ENCODE measurements around the gene OR10A6. TPM values are rescaled to one million over a fixed set of nuclear protein-coding genes. Genes with fewer than 3 reads are reported as not detected.

OR10A6 gene
- polyA plus RNA-seq, 3 donors = not detected

DNA sequence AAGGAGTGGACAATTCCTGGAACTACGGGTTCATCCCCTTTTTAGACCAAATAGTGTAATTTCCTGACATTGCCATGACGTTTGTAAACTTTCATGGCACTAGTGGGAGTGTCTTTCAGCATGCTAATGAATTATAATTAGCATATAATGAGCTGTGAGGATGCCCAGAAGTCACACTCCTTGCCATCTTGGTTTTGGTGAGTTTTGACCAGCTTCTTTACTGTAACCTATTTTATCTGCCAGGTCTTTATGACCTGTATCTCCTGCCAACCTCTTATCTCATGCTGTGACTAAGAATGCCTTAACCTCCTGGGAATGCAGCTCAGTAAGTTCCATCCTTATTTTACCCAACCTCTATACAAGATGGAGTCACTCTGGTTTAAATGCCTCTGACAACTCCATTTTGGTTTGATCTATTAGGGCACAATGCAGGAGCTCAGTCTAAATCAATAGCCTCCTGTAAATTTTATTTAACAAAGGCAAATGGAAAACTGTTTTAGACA, 20.7 kb downstream of the OR10A6 start:
- no peak for DNase-seq (ENCODE audit: low read depth in 3 of 3, low spot score in 2 of 3)

DNA sequence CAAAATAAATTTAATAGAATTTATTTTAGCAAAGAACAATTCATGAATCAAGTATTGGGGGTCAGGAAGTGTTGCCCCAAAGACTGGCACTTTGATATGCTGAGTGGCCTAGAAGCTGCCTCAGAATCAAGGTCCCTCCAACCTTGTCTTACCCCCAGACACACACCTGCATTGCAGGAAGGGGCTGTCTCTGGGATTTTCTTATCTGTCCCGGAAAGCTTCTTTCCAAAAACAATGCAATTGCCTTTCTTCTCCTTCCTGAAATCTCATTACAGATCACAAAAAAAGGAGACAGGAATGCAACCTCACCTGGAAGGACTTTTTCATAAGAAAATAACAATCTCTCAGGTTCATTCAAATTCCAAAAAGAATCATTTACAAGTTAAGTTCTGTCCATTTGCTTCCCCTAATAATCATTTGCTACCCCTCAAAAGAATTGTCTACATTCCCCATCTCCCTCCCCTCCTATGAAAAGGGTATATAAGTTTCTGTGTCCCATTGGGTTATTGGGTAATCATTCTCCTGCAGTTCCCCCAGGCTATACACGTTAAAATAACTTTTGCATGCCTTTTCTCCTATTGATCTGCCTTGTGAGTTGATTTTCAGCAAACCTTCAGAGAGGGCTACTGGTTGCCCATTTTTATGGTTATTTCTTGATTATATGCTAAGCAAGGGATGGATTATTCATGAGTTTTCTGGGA, 21.3 kb downstream of the OR10A6 start:
- DNase-seq (ENCODE audit: low read depth in 3 of 3, low spot score in 2 of 3) = no peak

DNA sequence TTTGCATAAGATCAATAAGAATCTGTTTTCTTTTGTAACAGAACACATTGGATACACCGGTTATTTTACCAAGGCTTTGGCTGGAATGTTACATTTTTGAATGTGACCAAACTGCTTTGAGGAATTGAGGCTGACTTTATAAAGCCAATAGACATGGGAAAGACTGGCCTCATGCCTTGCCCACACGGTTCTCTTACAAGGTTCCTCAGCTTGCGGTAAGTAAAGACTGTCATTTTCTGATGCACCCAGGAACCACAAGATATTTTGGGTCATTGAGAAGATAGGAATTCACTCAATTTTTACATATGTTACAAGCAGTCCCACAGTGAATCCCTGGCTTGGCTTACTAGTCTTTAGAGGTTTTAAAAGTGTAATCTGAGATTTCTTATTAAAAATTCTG, 23.9 kb downstream of the OR10A6 start:
- no peak for DNase-seq (ENCODE audit: low read depth in 3 of 3, low spot score in 2 of 3)

DNA sequence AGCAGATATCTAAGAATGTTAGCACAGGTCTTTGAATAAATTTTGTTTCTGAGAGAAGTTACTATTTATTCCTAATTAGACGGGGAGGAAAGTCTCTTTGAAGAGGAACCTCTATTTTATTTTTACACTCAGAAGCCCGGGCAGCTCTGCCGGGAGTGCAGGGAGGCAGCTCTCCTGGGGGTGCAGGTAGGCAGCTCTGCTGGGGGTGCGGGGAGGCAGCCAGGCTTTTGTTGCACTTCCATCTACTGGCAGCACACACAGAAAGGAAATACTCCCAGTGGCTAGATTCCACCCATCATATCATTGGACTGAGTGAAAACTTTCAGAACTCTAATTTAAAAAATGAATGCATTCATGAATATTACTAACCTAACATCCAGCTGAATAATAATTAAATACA, 24.6 kb downstream of the OR10A6 start:
- no peak for DNase-seq (ENCODE audit: low read depth in 3 of 3, low spot score in 2 of 3)

DNA sequence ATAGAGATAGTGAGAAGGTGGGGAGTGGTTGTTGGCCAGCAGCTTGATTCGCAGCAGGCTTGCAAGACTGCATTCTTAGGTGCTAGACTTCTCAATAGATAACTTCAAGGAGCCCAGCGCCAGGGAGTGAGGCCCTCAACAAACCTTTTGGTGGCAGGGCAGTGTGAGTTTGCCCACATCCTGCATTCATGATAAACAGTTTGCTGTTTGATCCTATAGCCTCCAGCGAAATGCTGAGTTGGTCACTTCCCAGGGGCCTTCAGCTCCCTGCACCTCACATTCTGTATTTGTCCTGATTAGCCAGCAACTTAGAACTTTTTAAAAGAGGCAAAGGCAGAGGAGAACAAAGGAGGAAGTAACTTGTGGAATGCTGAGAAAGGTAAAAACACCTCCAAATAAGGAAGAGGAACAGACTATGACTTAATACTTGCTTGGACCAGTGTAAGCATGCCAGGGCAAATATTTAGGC, 25.1 kb downstream of the OR10A6 start:
- DNase-seq (ENCODE audit: low read depth in 3 of 3, low spot score in 2 of 3) = no peak

DNA sequence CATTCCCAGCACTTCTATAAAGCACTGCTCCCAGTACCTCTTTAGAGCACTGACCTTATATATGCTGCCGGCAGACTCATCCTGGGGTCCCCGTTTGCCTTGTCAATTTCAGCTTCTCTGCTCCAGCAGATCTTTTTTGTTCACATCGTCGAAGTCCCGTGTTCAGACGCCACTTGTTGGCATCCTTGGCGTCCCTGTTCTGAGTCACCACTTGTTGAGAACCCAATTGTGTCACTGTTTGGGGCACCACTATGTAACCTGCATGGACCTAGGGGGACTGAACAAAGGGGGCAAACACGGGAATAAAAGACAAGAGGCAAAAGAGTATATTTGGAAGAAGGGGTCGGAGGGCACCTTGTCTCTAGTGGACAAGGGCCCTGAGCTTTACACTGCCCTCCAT, 25.5 kb downstream of the OR10A6 start:
- no peak for DNase-seq (ENCODE audit: low read depth in 3 of 3, low spot score in 2 of 3)

DNA sequence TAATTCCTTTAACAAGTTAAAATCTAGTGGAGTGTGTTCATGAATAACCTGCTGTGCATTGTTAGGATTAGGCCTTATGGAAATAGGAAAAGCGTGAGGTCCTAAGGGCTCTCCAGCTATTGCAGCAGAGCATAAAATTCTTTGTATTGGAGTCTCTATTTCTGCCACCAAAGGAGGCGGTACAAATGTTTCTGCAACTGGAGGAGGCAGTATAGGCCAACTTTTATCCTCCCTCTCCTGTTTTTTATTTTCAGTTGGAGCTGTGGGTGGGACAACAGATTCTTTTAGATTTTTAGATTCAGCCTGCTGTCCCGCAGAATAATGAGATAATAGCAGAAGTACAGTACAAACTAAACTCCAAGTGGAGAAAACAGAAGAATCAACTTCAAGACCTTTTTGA, 26.2 kb downstream of the OR10A6 start:
- DNase-seq (ENCODE audit: low read depth in 3 of 3, low spot score in 2 of 3) = no peak

DNA sequence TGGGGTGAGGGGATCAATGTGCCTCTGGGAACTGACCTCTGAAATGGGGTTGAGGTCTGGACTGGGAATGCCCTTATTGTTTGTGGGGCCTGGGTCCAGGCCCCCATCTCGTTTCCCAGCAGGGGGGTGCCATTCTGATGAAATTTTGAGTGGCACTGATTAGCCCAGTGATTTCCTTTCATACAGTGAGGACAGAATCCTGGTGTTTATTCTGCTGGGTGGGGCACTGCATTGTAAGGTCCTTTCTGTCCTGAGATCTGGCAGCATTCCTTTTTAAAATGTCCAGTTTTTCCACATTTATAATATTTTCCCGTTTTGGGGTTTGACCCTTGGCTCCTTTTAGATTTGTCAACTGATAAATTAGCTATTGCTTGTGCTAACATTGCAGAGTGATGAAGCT, 27.1 kb downstream of the OR10A6 start:
- no peak for DNase-seq (ENCODE audit: low read depth in 3 of 3, low spot score in 2 of 3)

DNA sequence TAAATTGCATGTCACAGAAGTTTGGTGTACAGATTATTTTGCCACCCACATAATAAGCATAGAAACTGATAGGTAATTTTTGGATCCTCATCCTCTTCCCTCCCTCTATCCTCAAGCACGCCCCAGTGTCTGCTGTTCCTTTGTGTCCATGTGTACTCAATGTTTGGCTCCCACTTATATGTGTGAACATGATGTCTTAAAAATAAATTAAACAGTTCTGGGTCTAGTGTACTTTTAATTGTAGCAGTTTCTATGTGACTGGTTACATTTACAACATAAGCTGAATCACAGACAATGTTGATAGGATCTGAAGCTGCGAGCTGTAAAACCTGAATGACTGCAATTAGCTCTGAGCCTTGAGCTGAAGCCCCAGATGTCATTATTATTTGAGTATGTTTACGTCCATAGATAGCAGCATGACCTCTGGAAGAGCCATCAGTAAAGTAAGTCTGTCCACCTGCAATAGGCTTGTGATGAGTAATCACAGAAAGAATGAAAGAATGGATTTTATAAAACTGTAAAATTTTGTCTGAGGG, 29.7 kb downstream of the OR10A6 start:
- no peak for DNase-seq (ENCODE audit: low read depth in 3 of 3, low spot score in 2 of 3)

DNA sequence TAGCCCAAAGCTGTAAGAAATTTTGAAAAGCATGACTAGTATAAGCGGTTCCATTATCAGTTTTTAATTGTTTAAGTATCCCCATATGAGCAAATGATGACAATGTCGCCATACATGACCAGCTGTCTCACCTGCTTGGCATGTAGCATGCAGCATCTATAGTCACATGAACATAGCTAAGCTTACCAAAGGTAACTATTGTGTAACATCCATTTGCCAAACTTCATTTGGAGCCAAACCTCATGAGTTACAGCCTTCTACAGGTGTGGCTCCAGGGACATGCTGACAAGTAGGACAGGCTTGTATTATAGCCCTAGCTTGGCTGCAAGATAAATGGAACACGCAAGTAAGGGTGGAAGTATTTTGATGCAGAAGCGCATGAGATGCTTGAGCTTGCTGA, 30.4 kb downstream of the OR10A6 start:
- DNase-seq (ENCODE audit: low read depth in 3 of 3, low spot score in 2 of 3) = no peak

DNA sequence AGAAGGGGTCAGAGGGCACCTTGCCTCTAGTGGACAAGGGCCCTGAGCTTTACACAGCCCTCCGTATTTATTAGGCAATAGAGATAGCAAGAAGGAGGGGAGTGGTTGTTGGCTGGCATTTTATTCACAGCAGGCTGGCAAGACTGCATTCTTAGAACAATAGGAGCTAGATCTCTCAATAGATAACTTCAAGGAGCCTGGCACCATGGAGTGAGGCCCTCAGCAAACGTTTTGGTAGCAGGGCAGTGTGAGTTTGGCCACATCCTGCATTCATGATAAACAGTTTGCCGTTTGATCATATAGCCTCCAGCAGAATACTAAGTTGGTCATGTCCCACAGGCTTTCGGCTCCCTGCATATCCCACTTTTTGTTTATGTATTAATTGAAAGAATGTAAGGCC, 31.6 kb downstream of the OR10A6 start:
- DNase-seq (ENCODE audit: low read depth in 3 of 3, low spot score in 2 of 3) = no peak

DNA sequence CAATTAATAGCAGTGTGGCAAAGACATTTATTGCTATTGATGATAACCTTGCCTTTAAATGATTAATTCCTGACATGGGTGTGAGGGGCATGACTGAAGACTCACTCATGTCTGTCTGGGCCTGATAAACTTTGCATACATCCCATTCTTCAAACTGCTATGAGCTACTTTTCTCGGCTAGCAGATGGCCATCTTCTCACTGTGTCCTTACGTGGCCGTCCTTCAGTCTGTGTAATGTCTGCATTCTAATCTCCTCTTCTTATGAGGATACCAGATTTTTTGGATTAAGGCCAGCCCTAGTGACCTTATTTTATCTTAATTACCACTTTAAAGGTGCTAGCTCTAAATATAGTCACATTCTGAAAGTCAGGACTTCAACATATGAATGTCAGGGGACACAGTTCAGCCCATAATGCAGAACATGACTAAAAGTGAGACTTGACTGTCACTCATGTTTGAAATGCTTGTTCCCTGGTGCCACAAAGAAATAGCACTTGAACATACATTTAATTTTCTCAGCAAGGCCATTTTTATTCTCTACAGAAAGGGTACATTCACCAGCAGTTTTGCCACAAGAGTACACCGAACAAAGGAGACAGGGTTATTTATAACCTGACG, 32.3 kb downstream of the OR10A6 start:
- DNase-seq (ENCODE audit: low read depth in 3 of 3, low spot score in 2 of 3) = no peak

DNA sequence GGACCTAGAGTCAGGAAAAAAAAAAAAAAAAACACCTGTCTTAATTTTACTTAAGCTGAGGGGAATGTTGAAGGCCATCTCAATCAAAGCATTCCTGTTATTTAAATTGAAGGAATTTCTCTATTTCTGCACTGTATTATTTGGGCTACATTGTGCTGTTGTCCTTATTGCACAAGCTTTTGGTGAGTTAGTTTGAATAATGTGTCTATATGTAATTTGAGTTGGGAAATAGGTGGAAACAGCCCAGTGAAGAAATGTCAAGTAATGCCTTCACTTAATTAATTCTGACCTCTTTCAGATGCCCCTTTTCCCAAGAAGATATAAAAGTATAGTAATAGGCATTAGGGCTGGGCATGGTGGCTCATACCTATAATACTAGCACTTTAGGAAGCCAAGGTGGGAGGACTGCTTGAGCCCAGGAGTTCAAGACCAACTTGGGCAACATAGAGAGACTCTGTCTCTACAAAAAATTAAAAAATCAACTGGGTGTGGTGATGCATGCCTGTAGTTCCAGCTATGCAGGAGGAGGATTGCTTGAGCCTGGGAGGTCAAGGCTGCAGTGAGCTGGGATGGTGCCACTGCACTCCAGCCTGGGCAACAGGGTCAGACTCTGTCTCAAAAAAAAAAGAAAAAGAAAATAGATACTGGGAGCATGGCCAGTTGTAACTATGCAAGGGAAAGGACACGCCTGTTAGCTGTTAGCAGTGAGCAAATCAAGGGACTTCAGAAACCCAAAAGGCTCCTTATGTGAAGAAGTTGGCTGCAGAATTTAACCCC, 34.9 kb downstream of the OR10A6 start:
- no peak for DNase-seq (ENCODE audit: low read depth in 3 of 3, low spot score in 2 of 3)

DNA sequence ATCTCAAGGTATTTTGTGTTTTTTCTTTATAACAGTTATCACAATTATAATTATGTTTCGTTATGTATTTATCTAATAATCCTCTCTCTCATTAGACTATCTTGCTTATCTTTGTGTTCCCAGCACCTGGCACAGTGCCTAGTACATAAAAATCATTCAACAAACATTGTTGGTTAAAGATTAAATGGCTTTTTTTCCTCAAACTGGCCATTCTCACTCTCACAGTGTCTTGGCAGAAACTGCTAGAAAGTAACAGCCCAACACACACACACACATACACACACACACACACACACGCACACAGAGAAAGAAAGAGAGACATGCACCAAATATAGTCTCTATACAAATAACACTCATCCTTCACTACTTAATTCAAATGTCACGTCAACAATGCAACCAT, 36.8 kb downstream of the OR10A6 start:
- DNase-seq (ENCODE audit: low read depth in 3 of 3, low spot score in 2 of 3) = no peak

DNA sequence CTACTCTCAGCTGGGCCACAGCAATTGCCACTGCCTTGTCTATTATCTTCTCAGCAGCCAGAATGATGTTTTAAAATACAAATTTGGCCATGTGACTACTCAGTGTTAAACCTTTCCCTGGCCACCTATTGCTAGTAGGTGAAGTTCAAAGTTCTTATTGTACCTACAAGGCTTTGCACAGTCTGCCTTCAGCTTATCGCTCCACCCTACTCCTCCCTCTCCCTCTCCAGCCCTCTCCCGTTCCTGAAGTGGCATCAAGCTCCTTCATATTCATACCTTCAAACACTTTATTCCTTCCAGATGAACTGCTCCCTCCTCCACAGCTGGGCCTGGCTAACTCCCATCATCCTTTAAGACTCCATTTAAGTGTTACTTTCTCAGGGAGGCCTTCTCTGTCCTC, 37.3 kb downstream of the OR10A6 start:
- DNase-seq (ENCODE audit: low read depth in 3 of 3, low spot score in 2 of 3) = no peak

DNA sequence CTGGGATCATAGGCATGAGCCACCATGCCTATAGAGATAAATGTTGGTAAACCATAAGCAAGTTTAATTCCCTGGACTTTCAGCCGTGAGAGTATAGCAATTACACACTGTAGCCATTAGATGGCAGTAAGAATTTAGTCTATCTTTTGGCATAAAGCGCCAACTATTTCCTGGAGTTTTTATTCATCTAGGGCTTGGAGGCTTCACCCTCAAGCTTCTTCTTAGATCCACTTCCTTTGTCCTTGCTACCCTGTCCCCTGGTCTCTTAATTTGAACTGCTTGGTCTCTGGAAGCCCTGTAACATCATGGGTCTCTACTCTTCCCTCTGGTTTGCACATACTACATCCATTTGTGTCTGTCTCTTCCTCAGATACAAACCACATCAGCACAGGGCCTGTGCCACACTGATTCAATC, 38.2 kb downstream of the OR10A6 start:
- peak in 1 of 3 donors; percentile 46 for DNase-seq (ENCODE audit: low read depth in 3 of 3, low spot score in 2 of 3)

DNA sequence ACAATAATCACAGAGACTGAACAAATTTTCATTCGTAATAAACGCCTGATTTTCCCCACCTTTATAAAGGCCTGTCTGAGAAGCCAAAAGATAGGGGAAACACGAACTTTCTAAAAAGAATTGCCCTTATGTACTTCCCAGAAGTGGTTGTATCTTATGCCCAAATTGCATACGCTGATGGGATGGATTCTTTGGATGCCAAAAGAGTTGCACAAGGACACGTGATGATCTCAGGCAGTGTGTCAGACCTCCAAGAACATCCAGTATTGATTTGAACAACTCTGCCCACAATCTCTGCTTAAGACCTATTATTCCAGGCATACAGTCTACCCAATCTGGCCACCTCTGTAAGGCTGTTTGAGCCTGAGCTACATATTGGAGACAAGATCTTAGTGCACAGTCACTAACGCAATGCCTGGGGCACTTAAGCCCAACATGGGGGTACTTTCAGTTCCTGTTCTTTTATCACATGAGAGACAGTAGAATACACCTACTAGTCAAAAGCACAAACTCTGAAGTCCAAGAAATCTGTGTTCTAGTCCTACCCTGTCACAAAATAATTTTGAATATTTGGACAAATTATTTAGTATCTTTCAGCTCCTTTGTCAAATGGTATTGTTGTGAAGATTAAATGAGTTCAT, 38.9 kb downstream of the OR10A6 start:
- no peak for DNase-seq (ENCODE audit: low read depth in 3 of 3, low spot score in 2 of 3)

DNA sequence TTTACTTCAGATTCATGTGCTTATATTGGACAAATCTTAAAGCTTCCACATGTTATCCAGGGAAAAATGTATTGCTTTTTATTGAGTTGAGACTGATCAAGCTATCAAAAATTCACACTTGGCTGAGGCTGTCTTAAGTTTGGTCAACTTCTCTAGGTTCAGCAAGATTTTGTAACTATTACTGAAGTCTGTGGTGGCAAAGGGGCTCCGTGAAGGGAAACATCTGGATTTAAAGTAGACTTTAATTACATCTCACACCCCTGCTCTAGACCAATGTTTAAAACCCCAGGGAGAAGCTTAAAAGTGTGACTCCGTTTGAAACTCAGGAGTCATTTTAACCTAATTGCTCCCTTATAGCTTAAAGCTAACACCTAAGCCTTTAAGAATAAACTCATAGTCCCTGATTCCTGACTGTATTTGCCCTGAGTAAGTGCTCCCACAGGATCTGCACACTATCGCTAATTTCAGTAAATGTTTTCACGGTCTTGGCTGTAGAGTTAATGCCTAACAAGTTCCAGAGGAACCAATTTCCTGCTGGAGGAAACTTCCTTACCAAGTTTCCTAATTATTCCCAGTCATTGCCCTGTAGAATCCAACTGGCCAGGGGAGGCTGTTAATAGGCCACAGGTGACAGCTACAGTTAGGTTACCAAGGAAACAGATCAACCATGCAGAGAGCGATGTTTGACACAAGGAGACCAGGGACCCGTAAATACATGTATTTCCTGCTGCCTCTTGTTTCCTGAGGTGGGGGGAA, 40.5 kb downstream of the OR10A6 start:
- peak in 1 of 3 donors; percentile 55 for DNase-seq (ENCODE audit: low read depth in 3 of 3, low spot score in 2 of 3)

DNA sequence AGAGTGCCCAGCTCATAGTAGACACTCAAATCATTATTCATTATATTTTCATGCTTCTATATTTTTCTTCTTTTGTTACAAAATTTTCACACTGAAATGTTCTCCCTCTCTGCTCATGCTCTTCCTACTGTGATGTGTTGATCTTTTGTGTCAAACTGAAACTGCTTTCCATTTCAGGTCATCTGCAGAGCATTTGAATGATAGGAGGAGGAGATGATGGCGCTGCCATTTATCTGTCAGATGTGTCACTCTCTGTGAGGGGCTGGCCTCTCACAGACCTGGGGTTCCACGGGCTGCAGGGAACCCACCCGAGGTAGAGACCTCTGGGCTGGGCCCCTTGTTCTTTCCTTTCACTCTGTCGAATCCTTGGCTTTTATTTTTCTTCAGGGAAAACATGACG, 41.1 kb downstream of the OR10A6 start:
- no peak for DNase-seq (ENCODE audit: low read depth in 3 of 3, low spot score in 2 of 3)

DNA sequence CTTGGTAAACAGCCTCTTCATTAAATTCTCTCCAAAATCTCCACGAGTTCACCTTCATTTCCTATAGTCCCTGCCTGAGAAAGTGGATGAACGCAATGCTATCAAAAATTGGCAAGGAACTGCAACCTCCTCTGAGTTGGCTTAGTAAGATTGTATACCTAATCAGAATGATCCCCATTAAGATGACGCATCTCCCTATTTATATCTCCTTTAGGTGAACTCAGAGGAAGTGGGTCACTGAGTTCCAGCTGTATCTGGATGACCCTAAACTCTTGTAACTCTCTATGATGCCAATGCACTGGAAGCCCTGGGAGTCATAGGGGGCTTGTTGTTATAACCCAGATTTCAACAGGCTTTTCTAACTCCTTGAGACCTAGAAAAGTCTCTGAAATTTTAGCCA, 48.2 kb downstream of the OR10A6 start:
- no peak for DNase-seq (ENCODE audit: low read depth in 3 of 3, low spot score in 2 of 3)
